Measurements from ENCODE around the gene STARD3NL. TPM values are rescaled to one million over a fixed set of nuclear protein-coding genes. Genes with fewer than 3 reads are reported as not detected.

STARD3NL gene
- polyA plus RNA-seq, 1 donor (not counting 4 experiments of a cell fraction or from before 2014, with no cell fraction given), result 45.1 TPM

- H3K9me3 ChIP-seq (ENCODE audit: control insufficient read depth, low read depth, low read length), result no peaks in the 10 kb centered on the region
- no peak overlapping the region for H2AFZ ChIP-seq (ENCODE audit: control insufficient read depth, low read length)
- H3K9ac ChIP-seq (ENCODE audit: control insufficient read depth, extremely low read depth, insufficient read depth, low read length), result no peak overlapping the region
- DNase-seq (ENCODE audit: low read depth, low spot score) (no peak), FAIRE-seq (no peak)
- H3K9me1 ChIP-seq (ENCODE audit: control insufficient read depth, extremely low read depth, insufficient read depth, low read length), result no peaks in the 10 kb centered on the region
- dilution Hi-C loops (cut with MboI; ENCODE audit: extremely low pct_ligation_motif_present, low sequenced_read_pairs), result no loop called here
- no peaks in the 10 kb centered on the region for H3K36me3 ChIP-seq (ENCODE audit: control insufficient read depth in 2 of 2, extremely low read depth in 1 of 2, insufficient read depth in 2 of 2, low read length in 2 of 2)
- H3K4me2 ChIP-seq (ENCODE audit: control insufficient read depth, extremely low read depth, insufficient read depth, low read depth, low read length), result no peak overlapping the region
- H3K27ac ChIP-seq (ENCODE audit: control insufficient read depth, insufficient read depth, low read length), result no peak overlapping the region
- TF ChIP-seq CTCF (optimal IDR thresholded peaks at IDR 0.05 in 1 of 3, IDR thresholded peaks at IDR 0.05 in 1 of 3, conservative IDR thresholded peaks at IDR 0.05 in 1 of 3; ENCODE audit: extremely low read depth in 1 of 3, insufficient read depth in 2 of 3, low read length in 3 of 3) (no peak), EZH2 (IDR thresholded peaks at IDR 0.05; ENCODE audit: low read length) (no peak)
- H3K27me3 ChIP-seq (ENCODE audit: control insufficient read depth, extremely low read depth, insufficient read depth, low read length), result no peaks in the 10 kb centered on the region
- no peaks in the 10 kb centered on the region for H4K20me1 ChIP-seq (ENCODE audit: control insufficient read depth, extremely low read depth, insufficient read depth, low read length)
- H3K4me3 ChIP-seq (ENCODE audit: control insufficient read depth in 2 of 3, extremely low read depth in 1 of 3, insufficient read depth in 2 of 3, low read depth in 1 of 3, low read length in 3 of 3), result no peak overlapping the region
- no peaks in the 10 kb centered on the region for H3K4me1 ChIP-seq (ENCODE audit: control insufficient read depth, extremely low read depth, insufficient read depth, low read length)
- no peaks in the 10 kb centered on the region for H3K79me2 ChIP-seq (ENCODE audit: control insufficient read depth, insufficient read depth, low read length)
Measured at GRCh38 chr7:38160003-38160571, 18.0 kb upstream of the STARD3NL start.

DNA sequence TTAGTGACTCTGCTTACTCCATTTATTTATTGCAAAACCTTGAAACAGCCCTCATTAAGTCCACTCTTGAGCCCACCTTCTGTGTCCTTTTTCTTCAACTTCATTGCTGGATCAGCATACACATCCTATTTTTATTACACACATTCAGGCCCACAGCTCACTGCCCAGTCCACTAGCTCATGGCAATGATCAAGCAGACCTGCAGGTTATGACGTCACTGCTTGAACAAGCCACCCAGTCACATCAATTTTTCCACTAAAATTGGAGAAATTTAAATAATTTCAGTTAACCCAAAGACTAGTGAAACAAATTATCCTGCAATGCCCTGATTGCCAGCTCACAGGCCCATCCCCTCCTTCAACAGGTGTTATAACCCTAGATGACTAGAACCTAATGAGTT lies 16.0 kb upstream of the STARD3NL start:
- H3K27me3 ChIP-seq (ENCODE audit: control insufficient read depth, extremely low read depth, insufficient read depth, low read length), result no peaks in the 10 kb centered on the region
- H3K27ac ChIP-seq (ENCODE audit: control insufficient read depth, insufficient read depth, low read length), result no peak overlapping the region
- no peaks in the 10 kb centered on the region for H3K9me3 ChIP-seq (ENCODE audit: control insufficient read depth, low read depth, low read length)
- no peaks in the 10 kb centered on the region for H3K9me1 ChIP-seq (ENCODE audit: control insufficient read depth, extremely low read depth, insufficient read depth, low read length)
- H3K9ac ChIP-seq (ENCODE audit: control insufficient read depth, extremely low read depth, insufficient read depth, low read length), result no peak overlapping the region
- dilution Hi-C loops (cut with MboI; ENCODE audit: extremely low pct_ligation_motif_present, low sequenced_read_pairs), result no loop called here
- no peak overlapping the region for H3K4me3 ChIP-seq (ENCODE audit: control insufficient read depth in 2 of 3, extremely low read depth in 1 of 3, insufficient read depth in 2 of 3, low read depth in 1 of 3, low read length in 3 of 3)
- TF ChIP-seq CTCF (optimal IDR thresholded peaks at IDR 0.05 in 1 of 3, IDR thresholded peaks at IDR 0.05 in 1 of 3, conservative IDR thresholded peaks at IDR 0.05 in 1 of 3; ENCODE audit: extremely low read depth in 1 of 3, insufficient read depth in 2 of 3, low read length in 3 of 3) (no peak), EZH2 (IDR thresholded peaks at IDR 0.05; ENCODE audit: low read length) (no peak)
- no peaks in the 10 kb centered on the region for H3K36me3 ChIP-seq (ENCODE audit: control insufficient read depth in 2 of 2, extremely low read depth in 1 of 2, insufficient read depth in 2 of 2, low read length in 2 of 2)
- H2AFZ ChIP-seq (ENCODE audit: control insufficient read depth, low read length), result no peak overlapping the region
- FAIRE-seq, result no peak
- DNase-seq (ENCODE audit: low read depth, low spot score), result no peak
- H3K4me2 ChIP-seq (ENCODE audit: control insufficient read depth, extremely low read depth, insufficient read depth, low read depth, low read length), result no peak overlapping the region
- no peaks in the 10 kb centered on the region for H3K4me1 ChIP-seq (ENCODE audit: control insufficient read depth, extremely low read depth, insufficient read depth, low read length)
- H4K20me1 ChIP-seq (ENCODE audit: control insufficient read depth, extremely low read depth, insufficient read depth, low read length), result no peaks in the 10 kb centered on the region
- no peaks in the 10 kb centered on the region for H3K79me2 ChIP-seq (ENCODE audit: control insufficient read depth, insufficient read depth, low read length)

All from keratinocyte (primary cell).